ENCODE measurements around the gene SLC26A6.
A peak's percentile ranks its signal among the peaks of the same experiment; 100 is the strongest.

SLC26A6 gene

DNA sequence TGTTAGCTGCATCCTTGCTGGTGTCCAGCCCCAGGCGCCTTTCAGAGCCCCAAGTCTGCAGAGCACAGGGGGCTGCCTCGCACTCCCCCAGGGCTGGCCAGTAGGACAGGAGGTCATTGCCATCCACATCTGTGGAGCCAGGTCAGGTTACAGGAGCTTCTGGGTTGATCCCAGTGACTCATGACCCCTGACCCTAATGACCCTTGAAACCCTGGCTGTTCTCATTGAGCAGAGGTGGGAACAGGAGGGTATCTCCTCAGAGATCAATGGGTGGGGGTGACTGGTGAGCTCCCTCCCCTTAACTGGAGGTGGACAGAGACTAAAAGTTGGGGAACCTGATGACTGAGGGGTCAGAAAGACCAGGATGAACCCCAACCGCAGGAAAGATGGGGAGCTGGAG lies 6.1 kb upstream of the SLC26A6 start:
- Histone ChIP-seq H3K9ac (no peak overlapping the region; a peak in 2 of 22 replicates), H4K20me1 (peaks cover 0 to 15% (median 0%) of the 10 kb centered on the region in 11 experiments; a peak in 2 of 22 replicates), H3K4me1 (peaks cover 4 to 23% (median 10%) of the 10 kb centered on the region in 10 experiments), H3K27ac (no peak overlapping the region), H3K27me3 (no peaks in the 10 kb centered on the region), H3K36me3 (no peaks in the 10 kb centered on the region), H3K4me3 (no peak overlapping the region), H3K4me2 (no peak overlapping the region), H3K9me3 (replicated peaks in 1 of 11) (no peaks in the 10 kb centered on the region)
- no peak for TF ChIP-seq Cebpa-rat (IDR thresholded peaks at IDR 0.05)

DNA sequence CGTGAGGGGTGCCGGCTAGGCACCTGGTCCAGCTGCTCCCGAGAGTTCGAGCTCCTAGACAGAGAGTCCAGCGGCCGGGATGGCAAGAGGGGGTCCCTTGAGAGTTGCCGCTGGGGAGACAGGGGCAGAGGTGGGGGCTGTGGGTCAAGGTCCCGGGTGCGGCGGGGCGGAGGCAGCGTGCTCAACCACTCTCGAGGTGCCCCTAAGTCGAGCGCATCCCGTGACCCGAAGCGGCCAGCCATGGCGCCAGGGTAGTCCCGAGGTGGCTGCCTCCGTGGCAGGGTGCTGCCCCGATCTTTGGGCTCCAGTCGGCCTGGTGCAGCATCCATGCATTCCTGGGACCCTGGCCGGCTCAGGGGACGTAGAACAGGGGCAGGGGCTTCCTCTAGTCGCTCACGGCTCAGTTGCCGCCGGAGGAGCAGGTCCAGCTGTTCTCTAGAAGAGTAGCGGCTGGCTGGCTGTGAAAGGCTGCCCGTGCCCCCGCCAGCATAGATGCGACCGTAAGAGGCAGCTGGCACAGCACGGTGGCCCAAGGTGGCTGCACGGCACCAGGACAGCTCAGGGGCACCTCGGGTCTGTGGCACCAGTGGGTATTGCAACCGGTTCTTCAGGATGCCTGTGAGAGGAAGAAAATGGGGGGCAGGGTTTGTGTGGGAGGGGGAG lies 4.8 kb upstream of the SLC26A6 start:
- Histone ChIP-seq H3K36me3 (no peaks in the 10 kb centered on the region), H3K27me3 (no peaks in the 10 kb centered on the region), H3K4me1 (peaks cover 10 to 32% (median 17%) of the 10 kb centered on the region in 10 experiments), H3K4me3 (no peak overlapping the region), H4K20me1 (peaks cover 0 to 10% (median 0%) of the 10 kb centered on the region in 11 experiments; a peak in 2 of 22 replicates), H3K9ac (no peak overlapping the region), H3K27ac (no peak overlapping the region), H3K4me2 (no peak overlapping the region), H3K9me3 (replicated peaks in 1 of 11) (no peaks in the 10 kb centered on the region)
- no peak for TF ChIP-seq Cebpa-rat (IDR thresholded peaks at IDR 0.05)

DNA sequence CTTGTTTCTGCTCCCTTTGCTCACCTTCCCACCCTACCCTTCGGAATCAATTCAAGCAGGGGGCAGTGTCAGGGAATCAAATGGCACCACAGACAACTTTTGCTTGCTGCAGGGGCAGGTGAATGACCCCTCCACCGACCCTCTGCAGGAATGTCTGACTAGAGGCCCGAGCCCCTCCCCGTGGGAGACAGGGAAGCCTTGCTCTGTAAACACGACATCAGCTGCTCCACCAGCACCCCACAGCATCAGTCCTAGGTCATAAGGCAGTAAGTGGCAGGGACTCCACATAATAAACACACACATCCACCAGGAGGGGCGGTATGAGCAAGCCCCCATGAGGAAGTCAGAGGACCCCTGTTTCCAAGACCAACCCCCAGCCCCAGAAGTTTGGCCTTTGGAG lies 2.0 kb upstream of the SLC26A6 start:
- Histone ChIP-seq H3K36me3 (peaks cover 5 to 18% (median 13%) of the 10 kb centered on the region in 11 experiments; a peak in 19 of 22 replicates), H4K20me1 (peaks cover 0 to 28% (median 15%) of the 10 kb centered on the region in 11 experiments; a peak in 15 of 22 replicates), H3K4me3 (no peak overlapping the region), H3K9ac (no peak overlapping the region), H3K9me3 (replicated peaks in 1 of 11) (no peaks in the 10 kb centered on the region), H3K4me1 (peaks cover 23 to 47% (median 32%) of the 10 kb centered on the region in 10 experiments), H3K4me2 (peak overlapping the region in 5 of 11 experiments; percentile 88 to 99 (median 98); a peak in 4 of 22 replicates), H3K27ac (no peak overlapping the region), H3K27me3 (no peaks in the 10 kb centered on the region)
- TF ChIP-seq Cebpa-rat (IDR thresholded peaks at IDR 0.05) = no peak

DNA sequence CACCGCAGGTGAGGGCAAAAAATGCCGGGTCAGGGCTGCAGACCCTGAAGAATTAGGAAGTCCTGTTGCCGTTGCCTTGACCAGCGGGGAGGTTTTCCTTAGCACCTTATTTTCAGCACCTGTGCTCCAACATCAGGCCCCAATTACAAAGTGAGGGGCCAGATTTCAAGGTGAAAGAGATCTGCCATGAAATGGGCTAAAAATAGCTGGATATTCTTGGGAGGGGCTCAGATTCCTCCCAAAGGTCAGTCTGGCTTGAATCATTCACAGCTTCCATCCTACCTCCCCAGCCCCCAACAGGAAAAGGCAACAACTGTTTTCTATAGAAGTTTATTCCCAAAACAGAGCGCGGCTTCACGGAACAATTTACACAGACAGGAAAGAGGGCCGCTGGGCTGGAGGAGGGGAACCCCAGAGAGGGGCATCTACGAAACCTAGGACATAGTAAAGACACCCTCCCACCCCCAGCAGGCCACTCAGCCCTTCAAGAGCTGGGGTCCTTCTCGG lies 941 bp upstream of the SLC26A6 start:
- Histone ChIP-seq H4K20me1 (peaks cover 0 to 35% (median 15%) of the 10 kb centered on the region in 11 experiments; a peak in 15 of 22 replicates), H3K4me2 (peak overlapping the region; percentile 87 to 99 (median 94)), H3K27me3 (no peaks in the 10 kb centered on the region), H3K36me3 (peaks cover 14 to 29% (median 23%) of the 10 kb centered on the region in 11 experiments; a peak in 20 of 22 replicates), H3K9me3 (replicated peaks in 1 of 11) (no peaks in the 10 kb centered on the region), H3K4me1 (peaks cover 23 to 47% (median 32%) of the 10 kb centered on the region in 10 experiments), H3K27ac (peak overlapping the region; percentile 27 to 81 (median 59); a peak in 17 of 22 replicates), H3K4me3 (peak overlapping the region; percentile 76 to 90 (median 84)), H3K9ac (peak overlapping the region; percentile 73 to 87 (median 81))
- TF ChIP-seq Cebpa-rat (IDR thresholded peaks at IDR 0.05) = no peak

DNA sequence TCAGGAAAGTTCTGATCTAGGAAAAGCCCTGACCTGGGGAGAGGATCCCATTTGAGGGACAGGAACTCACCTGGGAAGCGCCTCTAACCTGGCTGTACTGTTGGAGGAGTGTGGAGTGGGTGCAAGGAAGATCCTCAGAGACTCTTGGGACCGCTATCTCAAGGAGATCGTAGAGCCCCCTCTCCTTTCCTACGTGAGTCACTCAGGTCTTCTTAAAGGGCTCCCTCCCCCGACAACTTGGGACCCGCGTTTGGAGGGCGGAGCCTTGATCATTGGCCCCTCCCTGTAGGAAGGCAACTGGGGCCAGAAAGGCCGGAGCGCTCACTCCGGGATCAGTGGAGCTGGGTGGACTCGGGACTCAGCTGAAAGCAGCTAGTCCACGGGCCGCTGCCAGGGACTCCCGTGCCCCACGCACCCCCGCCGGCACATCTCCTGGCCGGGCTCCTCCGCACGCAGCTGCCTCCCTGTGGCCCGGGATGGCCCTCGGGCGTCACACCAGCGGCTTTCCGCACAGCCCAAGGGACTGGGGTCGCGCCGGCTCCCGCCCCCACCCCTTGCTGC lies 520 bp downstream of the SLC26A6 start:
- Histone ChIP-seq H3K4me3 (peak overlapping the region; percentile 76 to 90 (median 84)), H3K4me1 (peaks cover 23 to 47% (median 32%) of the 10 kb centered on the region in 10 experiments), H3K36me3 (peaks cover 17 to 44% (median 37%) of the 10 kb centered on the region in 11 experiments; a peak in 21 of 22 replicates), H3K4me2 (peak overlapping the region; percentile 87 to 99 (median 94)), H3K9me3 (replicated peaks in 1 of 11) (no peaks in the 10 kb centered on the region), H3K27ac (peak overlapping the region in 10 of 11 experiments; percentile 48 to 81 (median 72); a peak in 20 of 22 replicates), H3K9ac (peak overlapping the region; percentile 73 to 87 (median 81)), H3K27me3 (no peaks in the 10 kb centered on the region), H4K20me1 (peaks cover 0 to 42% (median 15%) of the 10 kb centered on the region in 11 experiments; a peak in 15 of 22 replicates)
- TF ChIP-seq Cebpa-rat (IDR thresholded peaks at IDR 0.05) = no peak

DNA sequence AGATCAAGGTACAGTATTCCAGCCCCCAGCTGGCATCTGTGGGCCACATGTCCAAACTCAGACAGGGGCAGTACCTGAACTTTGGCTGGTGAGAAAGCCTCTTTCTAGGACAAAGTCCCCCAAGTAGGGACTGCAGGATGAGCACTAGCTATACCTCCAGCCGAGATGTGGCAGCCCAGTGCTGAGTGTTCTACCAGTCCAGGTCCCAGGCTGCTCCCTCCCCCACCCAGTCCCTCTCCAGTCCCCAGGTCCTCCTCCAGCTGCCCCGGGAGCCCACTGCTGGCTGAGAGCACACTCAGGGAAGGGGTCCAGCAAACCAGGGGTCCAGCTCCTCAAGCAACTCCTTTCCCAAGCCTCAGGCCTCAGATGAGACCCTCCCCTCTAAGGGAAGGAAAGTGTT lies 1.5 kb downstream of the SLC26A6 start:
- H3K9me3 ChIP-seq (replicated peaks in 1 of 11) = no peaks in the 10 kb centered on the region
- H3K9ac ChIP-seq = peak overlapping the region in 7 of 11 experiments; percentile 79 to 87 (median 83); a peak in 9 of 22 replicates
- no peaks in the 10 kb centered on the region for H3K27me3 ChIP-seq
- H3K4me1 ChIP-seq = peaks cover 23 to 43% (median 32%) of the 10 kb centered on the region in 10 experiments
- H3K4me3 ChIP-seq = peak overlapping the region in 4 of 10 experiments; percentile 80 to 90 (median 86); a peak in 6 of 20 replicates
- TF ChIP-seq Cebpa-rat (IDR thresholded peaks at IDR 0.05) = no peak
- peaks cover 17 to 54% (median 47%) of the 10 kb centered on the region in 11 experiments for H3K36me3 ChIP-seq
- H3K27ac ChIP-seq = no peak overlapping the region
- H3K4me2 ChIP-seq = peak overlapping the region; percentile 87 to 99 (median 94); a peak in 21 of 22 replicates
- H4K20me1 ChIP-seq = peaks cover 0 to 42% (median 15%) of the 10 kb centered on the region in 11 experiments; a peak in 15 of 22 replicates

DNA sequence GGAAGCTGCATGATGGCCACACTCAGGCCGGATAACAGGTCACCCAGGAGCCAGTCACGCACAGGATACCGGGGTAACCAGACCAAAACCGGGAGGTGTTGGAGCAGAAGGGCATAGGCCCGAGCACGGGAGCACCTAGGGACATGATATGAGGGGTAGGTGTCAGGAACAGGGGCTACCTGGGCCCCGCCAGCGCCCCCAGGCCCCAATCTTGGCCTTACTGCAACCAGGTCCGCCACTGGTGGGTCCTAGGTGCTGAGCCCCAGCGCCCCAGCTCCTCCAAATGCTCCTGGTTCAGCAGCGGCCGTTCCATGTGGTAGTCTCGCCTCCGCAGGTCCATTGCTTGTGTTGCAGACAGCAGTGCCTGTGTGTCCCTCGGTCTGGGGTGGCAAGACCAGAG lies 2.0 kb downstream of the SLC26A6 start:
- peaks cover 23 to 40% (median 32%) of the 10 kb centered on the region in 10 experiments for H3K4me1 ChIP-seq
- H3K9ac ChIP-seq = 0 out of 22 replicates have a peak overlapping the region, but pooled peaks of 1 of the 11 experiments have one; percentile 87
- H3K27me3 ChIP-seq = no peaks in the 10 kb centered on the region
- no peak overlapping the region for H3K4me3 ChIP-seq
- H4K20me1 ChIP-seq = peaks cover 0 to 46% (median 15%) of the 10 kb centered on the region in 11 experiments; a peak in 15 of 22 replicates
- peaks cover 17 to 59% (median 50%) of the 10 kb centered on the region in 11 experiments for H3K36me3 ChIP-seq
- TF ChIP-seq Cebpa-rat (IDR thresholded peaks at IDR 0.05) = no peak
- H3K9me3 ChIP-seq (replicated peaks in 1 of 11) = no peaks in the 10 kb centered on the region
- H3K27ac ChIP-seq = no peak overlapping the region
- peak overlapping the region in 4 of 11 experiments; percentile 87 to 94 (median 92); a peak in 3 of 22 replicates for H3K4me2 ChIP-seq

DNA sequence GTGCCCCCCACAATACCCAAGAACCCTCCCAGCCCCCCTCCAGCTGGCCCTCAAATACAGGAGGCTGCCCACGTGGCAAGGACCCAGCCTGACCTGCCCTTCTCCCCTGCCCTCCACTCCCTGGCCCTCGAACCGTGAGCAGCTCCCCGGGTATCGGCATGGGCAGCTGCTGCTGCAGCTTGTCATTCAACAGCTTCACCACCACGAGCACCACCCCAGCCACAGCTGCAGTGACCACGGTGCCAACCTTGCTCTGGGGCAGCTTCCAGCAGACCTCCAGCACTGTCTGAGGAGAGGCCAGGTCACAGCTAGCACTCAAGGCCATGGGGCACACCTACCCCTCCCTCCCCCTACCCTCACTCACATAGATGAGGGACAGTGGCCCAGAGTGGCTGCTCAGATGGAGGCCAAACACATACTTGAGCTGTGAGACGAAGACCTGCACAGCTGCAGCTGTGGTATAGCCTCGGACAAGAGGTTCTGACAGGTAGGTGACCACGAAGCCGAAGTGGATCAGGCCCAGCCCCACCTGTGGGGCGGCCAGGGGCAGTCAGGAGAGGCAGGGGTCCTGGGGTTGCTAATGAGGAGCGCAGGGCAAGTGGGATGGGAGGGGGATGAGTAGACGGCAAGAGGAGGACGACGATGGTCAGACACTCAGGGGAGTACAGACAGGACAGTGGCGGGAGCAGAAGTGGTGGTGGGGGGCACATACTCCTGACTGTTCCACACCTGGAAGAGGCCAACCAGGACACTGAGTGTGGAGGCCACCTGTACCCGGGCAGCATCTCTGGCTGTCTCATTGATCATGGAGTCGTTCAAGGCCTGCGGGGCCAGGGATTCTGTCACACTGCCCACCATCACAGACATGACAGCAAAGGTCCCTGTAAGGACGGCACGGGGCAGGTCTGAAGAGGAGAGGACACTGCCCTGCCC lies 3.5 kb downstream of the SLC26A6 start:
- Histone ChIP-seq H4K20me1 (peaks cover 0 to 58% (median 15%) of the 10 kb centered on the region in 11 experiments; a peak in 15 of 22 replicates), H3K36me3 (peaks cover 25 to 73% (median 65%) of the 10 kb centered on the region in 11 experiments), H3K27me3 (no peaks in the 10 kb centered on the region), H3K9me3 (replicated peaks in 1 of 11) (no peaks in the 10 kb centered on the region), H3K9ac (peak overlapping the region in 1 of 11 experiments; percentile 11; a peak in 1 of 22 replicates), H3K27ac (no peak overlapping the region), H3K4me3 (no peak overlapping the region), H3K4me2 (no peak overlapping the region), H3K4me1 (peaks cover 21 to 35% (median 25%) of the 10 kb centered on the region in 10 experiments)
- no peak for TF ChIP-seq Cebpa-rat (IDR thresholded peaks at IDR 0.05)
